IPS-18c (cell line): ENCODE measurements around the gene EAF2.

Experiments
- H3K4me3 ChIP-seq: 2 replicates; pipeline ENCODE4 v1.7.0; 2013; ENCODE audit warnings: low read depth, mild to moderate bottlenecking, low read length, moderate library complexity; ENCODE audit not compliant: insufficient read depth
- H3K9me3 ChIP-seq: one replicate; pipeline ENCODE4 v1.6.1; 2013; ENCODE audit warnings: mild to moderate bottlenecking, low read length, moderate library complexity; ENCODE audit not compliant: control insufficient read depth, insufficient read depth

The EAF2 gene

GRCh38 chr3:121913305-121913990, 78.4 kb downstream of the EAF2 start:
- Histone ChIP-seq H3K9me3 (no peaks in the 10 kb centered on the region), H3K4me3 (no peak overlapping the region)

- Histone ChIP-seq H3K9me3 (no peaks in the 10 kb centered on the region), H3K4me3 (no peak overlapping the region)
Observed at GRCh38 chr3:121914081-121914998, 79.3 kb downstream of the EAF2 start.

DNA sequence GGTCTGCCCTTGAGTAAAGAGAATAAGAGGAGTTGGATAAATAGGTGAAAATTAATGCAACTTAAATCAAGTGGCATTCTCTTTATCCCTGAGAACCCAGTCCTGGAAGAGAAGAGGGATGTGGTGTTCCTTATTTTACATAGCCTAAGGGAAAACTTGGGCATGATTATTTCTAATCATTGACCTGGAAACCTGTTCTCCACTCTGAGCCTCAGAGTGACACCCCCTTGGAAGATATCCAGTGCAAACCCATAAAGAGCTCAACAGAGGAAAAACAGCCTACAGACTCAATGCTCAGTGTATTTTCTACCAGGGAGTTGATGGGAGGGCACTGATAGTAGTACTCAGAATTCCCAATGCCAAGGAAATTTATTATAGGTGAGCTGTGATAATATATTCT, 81.2 kb downstream of the EAF2 start:
- Histone ChIP-seq H3K4me3 (no peak overlapping the region), H3K9me3 (no peaks in the 10 kb centered on the region)

DNA sequence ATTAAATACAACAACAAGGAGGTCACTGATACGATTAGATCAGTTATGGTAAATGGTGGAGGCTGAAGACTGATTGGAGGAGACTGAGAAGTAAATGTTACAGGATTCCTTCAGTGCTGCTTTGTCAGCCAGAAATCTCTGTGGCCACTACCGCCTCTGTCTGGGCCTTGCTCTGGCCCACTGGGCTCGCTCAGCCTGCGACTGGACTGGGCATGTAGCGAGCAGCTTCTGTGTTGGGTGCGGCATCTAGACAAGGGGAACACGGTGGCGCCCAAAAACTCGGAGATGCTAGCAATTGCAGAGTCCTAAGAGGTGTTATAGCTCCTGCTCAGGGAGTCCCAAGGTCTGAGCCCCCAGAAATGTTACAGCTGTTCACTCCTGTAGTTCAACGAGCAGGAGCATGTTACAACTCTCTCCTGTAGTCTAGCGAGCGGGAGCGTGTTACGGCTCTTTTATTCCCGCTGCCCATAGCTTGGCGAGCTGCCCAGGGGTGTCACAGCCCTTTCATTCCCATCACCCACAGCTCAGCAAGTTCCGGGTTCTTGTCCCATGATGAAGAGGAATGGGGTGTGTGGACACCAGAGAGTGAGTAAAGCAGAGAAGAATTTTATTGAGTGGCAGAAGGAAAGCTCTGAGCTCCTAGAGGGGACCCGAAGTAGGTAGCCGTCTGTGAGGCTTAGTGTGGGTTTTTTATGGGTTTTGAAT, 83.9 kb downstream of the EAF2 start:
- Histone ChIP-seq H3K4me3 (no peak overlapping the region), H3K9me3 (no peaks in the 10 kb centered on the region)

DNA sequence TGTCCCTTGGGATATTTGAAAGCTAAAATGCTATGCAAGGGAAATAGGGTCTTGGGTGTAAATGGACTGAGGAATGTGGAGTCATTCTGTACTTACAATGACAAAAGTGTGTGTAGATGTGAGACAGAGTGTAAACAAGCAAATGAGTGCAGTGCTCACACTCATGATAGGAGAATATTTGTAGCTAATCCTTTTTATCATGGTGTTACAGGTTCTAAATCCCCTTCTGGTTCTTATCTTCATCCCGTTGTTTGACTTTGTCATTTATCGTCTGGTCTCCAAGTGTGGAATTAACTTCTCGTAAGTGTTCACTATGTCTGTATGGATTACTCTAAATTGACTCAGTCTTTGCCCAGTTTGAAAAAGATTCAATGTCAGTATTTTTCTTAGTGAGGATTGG, 89.7 kb downstream of the EAF2 start:
- H3K9me3 ChIP-seq, result no peaks in the 10 kb centered on the region
- no peak overlapping the region for H3K4me3 ChIP-seq

DNA sequence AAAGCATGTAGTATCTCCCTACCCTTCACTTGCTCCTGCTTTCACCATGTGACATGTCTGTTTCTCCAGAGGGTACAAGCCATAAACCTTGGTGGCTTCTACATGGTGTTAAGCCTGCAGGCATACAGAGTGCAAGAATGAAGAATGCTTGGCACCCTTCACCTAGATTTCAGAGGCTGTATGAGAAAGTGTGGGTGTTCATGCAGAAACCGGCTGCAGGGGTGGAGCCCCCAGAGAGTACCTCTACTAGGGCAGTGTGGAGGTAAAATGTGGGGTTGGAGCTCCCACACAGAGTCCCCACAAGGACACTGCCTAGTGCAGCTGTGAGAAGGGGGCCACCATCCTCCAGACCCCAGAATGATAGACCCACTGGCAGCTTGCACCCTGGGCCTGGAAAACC, 91.4 kb downstream of the EAF2 start:
- Histone ChIP-seq H3K4me3 (no peak overlapping the region), H3K9me3 (no peaks in the 10 kb centered on the region)
